ENCODE data around the gene RETN.
A peak's percentile ranks its signal among the peaks of the same experiment; 100 is the strongest.

RETN gene, protein sequence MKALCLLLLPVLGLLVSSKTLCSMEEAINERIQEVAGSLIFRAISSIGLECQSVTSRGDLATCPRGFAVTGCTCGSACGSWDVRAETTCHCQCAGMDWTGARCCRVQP

DNA sequence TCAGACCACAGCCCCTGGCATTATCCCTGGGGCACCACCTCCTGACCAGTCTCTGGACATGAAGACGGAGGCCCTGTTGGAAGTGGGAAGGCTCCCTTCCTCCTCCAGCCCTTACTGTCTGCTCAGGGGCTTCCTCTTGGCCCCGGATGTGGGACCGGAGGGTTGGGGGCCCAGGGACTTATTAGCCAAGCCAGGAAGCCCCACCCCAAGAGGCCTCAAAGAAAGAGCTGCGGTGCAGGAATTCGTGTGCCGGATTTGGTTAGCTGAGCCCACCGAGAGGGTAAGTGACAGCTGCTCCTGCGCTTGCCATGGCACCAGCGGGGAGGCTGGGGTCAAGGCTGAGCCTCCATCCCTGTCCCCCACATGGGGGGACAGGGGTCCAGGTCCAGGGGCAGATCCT, at the start of gene RETN:
TSS of gene RETN (plus strand) at position 208 of the 400 bp plus-strand sequence. CDS start 278 bp downstream, outside the sequence.
- Mint-ChIP-seq H3K4me3 (peak within 1 kb of the TSS; percentile 9), H3K9me3 (no peaks in the 10 kb centered on the region), H3K27me3 (peaks cover 30% of the 10 kb centered on the region), H3K27ac (no peak within 1 kb of the TSS), H3K36me3 (no peaks in the 10 kb centered on the region), H3K4me1 (peaks cover 12% of the 10 kb centered on the region)
- ATAC-seq (ENCODE audit: low read depth) (no peak), DNase-seq (ENCODE audit: low spot score in 2 of 2) (no peak)

GRCh38 chr19:7619671-7620441, 49.0 kb upstream of the RETN start:
- DNase-seq (ENCODE audit: low spot score in 2 of 2), result no peak
- Mint-ChIP-seq H3K9me3 (no peaks in the 10 kb centered on the region), H3K4me1 (peaks cover 3% of the 10 kb centered on the region), H3K27ac (no peak overlapping the region), H3K27me3 (no peaks in the 10 kb centered on the region), H3K4me3 (no peak overlapping the region), H3K36me3 (peaks cover 30% of the 10 kb centered on the region)
- no peak for ATAC-seq (ENCODE audit: low read depth)

- DNase-seq (ENCODE audit: low spot score in 2 of 2), result no peak
- no peak overlapping the region for H3K4me3 Mint-ChIP-seq
- no peak for ATAC-seq (ENCODE audit: low read depth)
- H3K36me3 Mint-ChIP-seq, result peaks cover 33% of the 10 kb centered on the region
- no peak overlapping the region for H3K27ac Mint-ChIP-seq
- peaks cover 5% of the 10 kb centered on the region for H3K4me1 Mint-ChIP-seq
- no peaks in the 10 kb centered on the region for H3K9me3 Mint-ChIP-seq
- H3K27me3 Mint-ChIP-seq, result no peaks in the 10 kb centered on the region
Measured at GRCh38 chr19:7620442-7621412, 48.1 kb upstream of the RETN start.

- Mint-ChIP-seq H3K9me3 (no peaks in the 10 kb centered on the region), H3K4me3 (no peak overlapping the region), H3K27ac (no peak overlapping the region), H3K4me1 (peaks cover 10% of the 10 kb centered on the region), H3K27me3 (no peaks in the 10 kb centered on the region), H3K36me3 (peaks cover 33% of the 10 kb centered on the region)
- DNase-seq (ENCODE audit: low spot score in 2 of 2), result no peak
- peak; percentile 32 for ATAC-seq (ENCODE audit: low read depth)
Measured at GRCh38 chr19:7622933-7623685, 45.7 kb upstream of the RETN start.

- no peak for ATAC-seq (ENCODE audit: low read depth)
- no peak for DNase-seq (ENCODE audit: low spot score in 2 of 2)
- no peak overlapping the region for H3K27ac Mint-ChIP-seq
- H3K27me3 Mint-ChIP-seq, result no peaks in the 10 kb centered on the region
- H3K4me1 Mint-ChIP-seq, result peaks cover 17% of the 10 kb centered on the region
- H3K4me3 Mint-ChIP-seq, result no peak overlapping the region
- H3K36me3 Mint-ChIP-seq, result peaks cover 24% of the 10 kb centered on the region
- no peaks in the 10 kb centered on the region for H3K9me3 Mint-ChIP-seq
Measured at GRCh38 chr19:7623725-7624603, 44.9 kb upstream of the RETN start.

- ATAC-seq (ENCODE audit: low read depth), result no peak
- Mint-ChIP-seq H3K36me3 (peaks cover 25% of the 10 kb centered on the region), H3K4me3 (no peak overlapping the region), H3K9me3 (no peaks in the 10 kb centered on the region), H3K27ac (no peak overlapping the region), H3K4me1 (peaks cover 24% of the 10 kb centered on the region), H3K27me3 (no peaks in the 10 kb centered on the region)
- DNase-seq (ENCODE audit: low spot score in 2 of 2), result no peak
Measured at GRCh38 chr19:7624810-7625209, 44.0 kb upstream of the RETN start.

DNA sequence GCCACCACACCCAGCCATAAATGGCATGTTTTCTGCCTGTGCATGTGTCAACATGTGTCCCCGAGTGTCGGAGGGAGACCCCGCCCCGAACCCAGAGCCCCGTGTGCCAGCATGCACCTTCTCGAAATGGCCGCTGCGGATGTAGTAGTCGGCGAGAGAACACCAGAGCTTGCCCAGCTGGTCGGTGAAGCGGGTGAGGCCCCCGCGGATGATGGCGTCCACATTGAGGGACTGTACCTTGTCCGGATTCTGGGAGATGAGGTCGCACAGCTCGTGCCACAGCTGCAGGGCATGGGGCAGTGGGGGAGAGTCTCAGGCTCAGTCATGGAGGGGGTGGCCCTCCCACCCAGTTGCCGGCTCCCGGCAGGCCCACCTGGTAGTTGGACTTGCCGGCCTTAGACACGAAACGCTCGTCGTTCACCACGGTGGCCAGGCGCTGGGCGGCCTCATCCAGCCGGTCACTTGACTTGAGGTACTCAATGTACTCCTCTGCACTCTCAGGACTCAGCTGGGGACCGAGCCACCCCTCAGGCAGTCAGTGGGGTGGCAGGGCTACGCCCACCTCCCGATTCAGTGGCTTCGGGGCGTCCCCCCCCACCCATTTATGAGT, 43.0 kb upstream of the RETN start:
- peaks cover 23% of the 10 kb centered on the region for H3K36me3 Mint-ChIP-seq
- DNase-seq (ENCODE audit: low spot score in 2 of 2), result no peak

GRCh38 chr19:7627166-7627565, 41.7 kb upstream of the RETN start:
- H3K9me3 Mint-ChIP-seq, result no peaks in the 10 kb centered on the region
- H3K4me1 Mint-ChIP-seq, result peaks cover 27% of the 10 kb centered on the region
- no peaks in the 10 kb centered on the region for H3K27me3 Mint-ChIP-seq
- no peak for ATAC-seq (ENCODE audit: low read depth)
- H3K4me3 Mint-ChIP-seq, result no peak overlapping the region
- no peak for DNase-seq (ENCODE audit: low spot score in 2 of 2)
- peaks cover 21% of the 10 kb centered on the region for H3K36me3 Mint-ChIP-seq
- peak overlapping the region; percentile 6 for H3K27ac Mint-ChIP-seq

More for the DNA sequence above, 43.0 kb upstream of the RETN start:
- no peak overlapping the region for H3K27ac Mint-ChIP-seq
- H3K9me3 Mint-ChIP-seq, result no peaks in the 10 kb centered on the region
- peaks cover 27% of the 10 kb centered on the region for H3K4me1 Mint-ChIP-seq
- ATAC-seq (ENCODE audit: low read depth), result no peak
- no peaks in the 10 kb centered on the region for H3K27me3 Mint-ChIP-seq
- no peak overlapping the region for H3K4me3 Mint-ChIP-seq

- peaks cover 25% of the 10 kb centered on the region for H3K4me1 Mint-ChIP-seq
- DNase-seq (ENCODE audit: low spot score in 2 of 2) (no peak), ATAC-seq (ENCODE audit: low read depth) (no peak)
- H3K27ac Mint-ChIP-seq, result peak overlapping the region; percentile 98
- no peaks in the 10 kb centered on the region for H3K9me3 Mint-ChIP-seq
- H3K4me3 Mint-ChIP-seq, result peak overlapping the region; percentile 96
- H3K27me3 Mint-ChIP-seq, result no peaks in the 10 kb centered on the region
- peaks cover 19% of the 10 kb centered on the region for H3K36me3 Mint-ChIP-seq
Measured at GRCh38 chr19:7628589-7629311, 40.1 kb upstream of the RETN start.

DNA sequence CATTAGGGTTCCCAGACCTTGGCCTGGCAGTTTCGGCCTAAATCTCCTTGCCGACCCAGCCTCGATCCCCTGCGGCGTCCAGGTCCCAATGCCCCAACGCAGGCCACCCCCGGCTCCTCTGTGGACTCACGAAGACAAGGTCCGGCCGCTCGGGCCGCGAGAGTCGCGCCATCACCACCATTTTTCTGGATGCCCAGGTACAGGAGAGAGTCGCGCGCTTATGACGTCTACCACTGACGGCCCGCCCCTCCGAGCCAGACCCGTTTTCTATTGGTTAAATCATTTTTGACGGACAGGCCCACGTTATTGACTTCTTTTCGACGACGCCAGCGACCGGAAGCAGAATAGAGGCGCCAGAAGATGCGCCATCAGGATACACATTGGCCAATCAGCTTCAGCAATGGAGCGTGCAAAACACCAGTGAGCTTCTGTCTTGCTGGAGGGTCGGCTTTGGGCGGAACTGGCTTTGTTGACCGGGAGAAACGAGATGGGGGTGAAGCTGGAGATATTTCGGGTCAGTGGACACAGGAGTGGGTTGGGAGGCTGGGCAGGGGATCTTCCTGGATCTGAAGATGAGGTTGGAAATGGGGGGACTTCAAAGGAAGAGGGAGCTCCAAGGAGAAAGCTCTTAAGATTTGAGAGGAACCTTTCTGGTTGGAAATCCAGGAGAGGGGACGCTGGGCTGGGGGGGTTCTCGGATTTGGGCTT, 39.3 kb upstream of the RETN start, which contains the start of the genes PET100 and XAB2:
TSS of gene PET100 (plus strand) at position 447 of the 708 bp plus-strand sequence. CDS start at position 488, 41 bp downstream.
TSS of gene XAB2 (minus strand) at position 199 of the 708 bp plus-strand sequence. CDS start at position 181, 18 bp downstream.
- Mint-ChIP-seq H3K36me3 (peaks cover 19% of the 10 kb centered on the region), H3K4me3 (peak within 1 kb of the TSS; percentile 96)

DNA sequence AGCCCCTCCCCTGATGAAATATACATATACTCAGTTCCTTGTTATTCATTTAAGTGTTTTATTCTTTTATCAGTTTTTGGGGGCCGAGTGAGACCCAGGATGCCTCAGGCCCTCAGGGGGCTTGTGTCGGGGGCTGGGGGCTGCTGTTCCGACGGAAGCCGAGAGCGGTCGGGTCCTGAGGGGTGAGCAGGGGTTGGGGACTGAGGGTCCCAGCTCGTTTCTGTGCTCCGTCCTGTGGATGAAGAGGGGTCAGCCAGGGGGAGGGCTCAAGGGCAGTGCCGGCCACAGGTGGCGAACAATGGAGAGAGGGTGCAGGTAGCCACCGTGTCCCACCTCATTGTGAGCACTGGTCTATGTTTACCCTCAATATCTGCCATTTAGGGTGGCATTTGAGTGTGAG, 37.3 kb upstream of the RETN start:
- Mint-ChIP-seq H3K9me3 (no peaks in the 10 kb centered on the region), H3K36me3 (peaks cover 15% of the 10 kb centered on the region), H3K27ac (no peak overlapping the region), H3K27me3 (no peaks in the 10 kb centered on the region), H3K4me3 (no peak overlapping the region), H3K4me1 (peaks cover 31% of the 10 kb centered on the region)
- no peak for ATAC-seq (ENCODE audit: low read depth)
- DNase-seq (ENCODE audit: low spot score in 2 of 2), result no peak

More for the DNA sequence above, 39.3 kb upstream of the RETN start, which contains the start of the genes PET100 and XAB2:
- peak within 1 kb of the TSS; percentile 98 for H3K27ac Mint-ChIP-seq
- ATAC-seq (ENCODE audit: low read depth) (peak; percentile 97), DNase-seq (ENCODE audit: low spot score in 2 of 2) (peak; percentile 89 to 95)
- H3K4me1 Mint-ChIP-seq, result peaks cover 25% of the 10 kb centered on the region
- no peaks in the 10 kb centered on the region for H3K9me3 Mint-ChIP-seq
- no peaks in the 10 kb centered on the region for H3K27me3 Mint-ChIP-seq

All from memory B cell (primary cell).